Measurements from ENCODE around the gene PHF11.

The PHF11 gene

DNA sequence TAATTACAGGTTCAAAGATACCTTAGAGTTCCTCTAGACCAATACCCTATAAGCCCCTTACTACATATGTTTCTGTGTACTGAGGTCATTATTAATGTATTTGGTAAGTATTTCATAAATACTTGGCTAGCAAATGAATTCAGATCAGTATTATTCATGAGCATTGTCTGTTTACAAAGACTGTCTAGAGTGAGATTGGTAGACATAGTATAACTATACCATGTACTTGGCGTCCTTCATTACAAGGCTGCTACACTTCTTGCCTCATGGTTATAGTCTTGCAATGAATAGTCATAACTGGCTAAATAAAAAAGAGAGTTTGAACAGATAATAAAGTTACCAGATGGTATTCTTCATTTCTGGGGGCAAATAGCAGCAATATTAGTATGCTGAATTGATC is 39.6 kb upstream of the PHF11 start:
- no peak overlapping the region for H3K9ac ChIP-seq (ENCODE audit: low read depth, low read length, poor library complexity)
- no peak overlapping the region for H3K4me3 ChIP-seq (ENCODE audit: low read length in 2 of 2)
- H3K14ac ChIP-seq (ENCODE audit: low read length) = no peak overlapping the region
- H2AFZ ChIP-seq (ENCODE audit: low read length) = no peak overlapping the region
- no peak overlapping the region for H3K27ac ChIP-seq (replicated peaks; ENCODE audit: low read length)
- H3K4me2 ChIP-seq (ENCODE audit: insufficient read depth, low read length, poor library complexity, severe bottlenecking) = no peak overlapping the region
- H3K18ac ChIP-seq (ENCODE audit: low read length) = no peak overlapping the region
- no peak overlapping the region for H4K91ac ChIP-seq (ENCODE audit: low read depth, low read length, poor library complexity)
- no peak overlapping the region for H2BK15ac ChIP-seq (ENCODE audit: low read length)
- H2BK5ac ChIP-seq (ENCODE audit: low read length) = no peak overlapping the region
- no peak overlapping the region for H3K4ac ChIP-seq (ENCODE audit: low read length)
- H2BK12ac ChIP-seq (ENCODE audit: low read length) = no peak overlapping the region
- H3K23ac ChIP-seq (ENCODE audit: low read depth, low read length, poor library complexity) = no peak overlapping the region
- H3K9me3 ChIP-seq (replicated peaks in 1 of 2; ENCODE audit: control insufficient read depth in 2 of 2, insufficient read depth in 1 of 2, low read depth in 1 of 2, low read length in 2 of 2) = no peaks in the 10 kb centered on the region
- H4K8ac ChIP-seq (ENCODE audit: low read depth, low read length) = no peak overlapping the region
- no peaks in the 10 kb centered on the region for H3K4me1 ChIP-seq (ENCODE audit: control insufficient read depth in 2 of 2, insufficient read depth in 1 of 2, low read depth in 1 of 2, low read length in 2 of 2)
- no peak overlapping the region for H2AK5ac ChIP-seq (ENCODE audit: low read depth, low read length)
- no peaks in the 10 kb centered on the region for H3K27me3 ChIP-seq (ENCODE audit: control insufficient read depth in 3 of 3, insufficient read depth in 3 of 3, low read depth in 1 of 3, low read length in 3 of 3)
- H2BK120ac ChIP-seq (ENCODE audit: low read depth, low read length) = no peak overlapping the region
- peaks cover 0 to 7% of the 10 kb centered on the region in 2 donors for H3K36me3 ChIP-seq (replicated peaks in 1 of 2; ENCODE audit: control insufficient read depth in 2 of 2, insufficient read depth in 2 of 2, low read length in 2 of 2)
- WGBS, 2 donors (ENCODE audit: extremely low coverage in 2 of 2, insufficient read length in 2 of 2, insufficient replicate concordance in 1 of 2) = no CpG with 5 or more reads among the region's 1 CpG
- no peaks in the 10 kb centered on the region for H3K79me1 ChIP-seq (ENCODE audit: low read depth, low read length)
- DNase-seq (ENCODE audit: low spot score) = no peak

DNA sequence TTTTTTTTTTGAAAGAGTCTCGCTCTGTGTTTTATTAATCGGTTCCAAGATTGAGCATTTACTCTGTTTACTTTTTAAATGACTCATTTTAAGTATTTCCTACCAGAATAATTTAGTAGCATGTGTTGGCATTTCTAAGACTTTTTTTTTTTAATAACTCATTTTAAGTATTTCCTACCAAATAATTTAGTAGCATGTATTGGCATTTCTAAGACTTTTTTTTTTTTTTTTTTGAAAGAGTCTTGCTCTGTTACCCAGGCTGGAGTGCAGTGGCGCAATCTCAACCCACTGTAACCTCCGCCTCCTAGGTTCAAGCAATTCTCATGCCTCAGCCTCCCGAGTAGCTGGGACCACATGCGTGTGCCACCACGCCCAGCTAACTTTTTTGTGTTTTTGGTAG is 38.5 kb upstream of the PHF11 start:
- Histone ChIP-seq H3K27ac (replicated peaks; ENCODE audit: low read length) (no peak overlapping the region), H3K79me1 (ENCODE audit: low read depth, low read length) (no peaks in the 10 kb centered on the region), H2BK15ac (ENCODE audit: low read length) (no peak overlapping the region), H2BK120ac (ENCODE audit: low read depth, low read length) (no peak overlapping the region), H2AFZ (ENCODE audit: low read length) (no peak overlapping the region), H3K9me3 (replicated peaks in 1 of 2; ENCODE audit: control insufficient read depth in 2 of 2, insufficient read depth in 1 of 2, low read depth in 1 of 2, low read length in 2 of 2) (peaks cover 4 to 6% of the 10 kb centered on the region in 2 donors), H3K9ac (ENCODE audit: low read depth, low read length, poor library complexity) (no peak overlapping the region), H2BK12ac (ENCODE audit: low read length) (no peak overlapping the region), H3K4me1 (ENCODE audit: control insufficient read depth in 2 of 2, insufficient read depth in 1 of 2, low read depth in 1 of 2, low read length in 2 of 2) (no peaks in the 10 kb centered on the region), H4K91ac (ENCODE audit: low read depth, low read length, poor library complexity) (no peak overlapping the region), H2AK5ac (ENCODE audit: low read depth, low read length) (no peak overlapping the region), H3K27me3 (ENCODE audit: control insufficient read depth in 3 of 3, insufficient read depth in 3 of 3, low read depth in 1 of 3, low read length in 3 of 3) (no peaks in the 10 kb centered on the region), H3K18ac (ENCODE audit: low read length) (no peak overlapping the region), H3K36me3 (replicated peaks in 1 of 2; ENCODE audit: control insufficient read depth in 2 of 2, insufficient read depth in 2 of 2, low read length in 2 of 2) (peaks cover 5 to 17% of the 10 kb centered on the region in 2 donors), H3K4ac (ENCODE audit: low read length) (no peak overlapping the region), H4K8ac (ENCODE audit: low read depth, low read length) (no peak overlapping the region), H3K23ac (ENCODE audit: low read depth, low read length, poor library complexity) (no peak overlapping the region), H2BK5ac (ENCODE audit: low read length) (no peak overlapping the region), H3K14ac (ENCODE audit: low read length) (no peak overlapping the region), H3K4me3 (ENCODE audit: low read length in 2 of 2) (no peak overlapping the region), H3K4me2 (ENCODE audit: insufficient read depth, low read length, poor library complexity, severe bottlenecking) (no peak overlapping the region)
- no peak for DNase-seq (ENCODE audit: low spot score)
- WGBS, 2 donors (ENCODE audit: extremely low coverage in 2 of 2, insufficient read length in 2 of 2, insufficient replicate concordance in 1 of 2) = no CpG with 5 or more reads among the region's 7 CpGs

DNA sequence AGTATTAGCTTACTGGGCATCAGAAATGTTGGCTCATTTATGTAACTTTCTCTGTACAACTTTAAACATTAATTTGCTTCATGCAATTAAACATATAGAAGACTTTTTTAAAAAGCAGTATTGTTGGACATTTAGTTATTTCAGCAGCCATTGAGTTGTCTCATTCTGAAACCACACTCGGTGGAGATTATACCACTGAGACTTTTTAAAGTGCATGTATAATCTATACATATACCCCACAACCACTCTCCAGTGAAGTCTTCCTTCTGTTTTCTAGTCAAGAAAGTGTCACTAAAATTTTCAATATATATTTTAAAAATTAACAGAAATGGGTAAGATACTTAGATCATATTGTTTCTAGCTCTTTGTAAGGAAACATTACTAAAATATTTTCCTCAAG is 36.2 kb upstream of the PHF11 start:
- H3K9ac ChIP-seq (ENCODE audit: low read depth, low read length, poor library complexity) = no peak overlapping the region
- H3K4me3 ChIP-seq (ENCODE audit: low read length in 2 of 2) = no peak overlapping the region
- H3K18ac ChIP-seq (ENCODE audit: low read length) = no peak overlapping the region
- no peak overlapping the region for H4K91ac ChIP-seq (ENCODE audit: low read depth, low read length, poor library complexity)
- no peak overlapping the region for H3K4ac ChIP-seq (ENCODE audit: low read length)
- no peaks in the 10 kb centered on the region for H3K4me1 ChIP-seq (ENCODE audit: control insufficient read depth in 2 of 2, insufficient read depth in 1 of 2, low read depth in 1 of 2, low read length in 2 of 2)
- no peak overlapping the region for H4K8ac ChIP-seq (ENCODE audit: low read depth, low read length)
- H2AFZ ChIP-seq (ENCODE audit: low read length) = no peak overlapping the region
- H3K4me2 ChIP-seq (ENCODE audit: insufficient read depth, low read length, poor library complexity, severe bottlenecking) = no peak overlapping the region
- no peak for DNase-seq (ENCODE audit: low spot score)
- H2BK12ac ChIP-seq (ENCODE audit: low read length) = no peak overlapping the region
- H3K36me3 ChIP-seq (replicated peaks in 1 of 2; ENCODE audit: control insufficient read depth in 2 of 2, insufficient read depth in 2 of 2, low read length in 2 of 2) = peaks cover 5 to 37% of the 10 kb centered on the region in 2 donors
- H2BK120ac ChIP-seq (ENCODE audit: low read depth, low read length) = no peak overlapping the region
- no peaks in the 10 kb centered on the region for H3K79me1 ChIP-seq (ENCODE audit: low read depth, low read length)
- no peak overlapping the region for H2BK5ac ChIP-seq (ENCODE audit: low read length)
- WGBS, 2 donors (ENCODE audit: extremely low coverage in 2 of 2, insufficient read length in 2 of 2, insufficient replicate concordance in 1 of 2) = no CpG with 5 or more reads among the region's 1 CpG
- H2AK5ac ChIP-seq (ENCODE audit: low read depth, low read length) = no peak overlapping the region
- H3K14ac ChIP-seq (ENCODE audit: low read length) = no peak overlapping the region
- H3K27me3 ChIP-seq (ENCODE audit: control insufficient read depth in 3 of 3, insufficient read depth in 3 of 3, low read depth in 1 of 3, low read length in 3 of 3) = no peaks in the 10 kb centered on the region
- no peak overlapping the region for H2BK15ac ChIP-seq (ENCODE audit: low read length)
- no peak overlapping the region for H3K23ac ChIP-seq (ENCODE audit: low read depth, low read length, poor library complexity)
- H3K9me3 ChIP-seq (replicated peaks in 1 of 2; ENCODE audit: control insufficient read depth in 2 of 2, insufficient read depth in 1 of 2, low read depth in 1 of 2, low read length in 2 of 2) = peaks cover 8 to 24% of the 10 kb centered on the region in 2 donors
- H3K27ac ChIP-seq (replicated peaks; ENCODE audit: low read length) = no peak overlapping the region

DNA sequence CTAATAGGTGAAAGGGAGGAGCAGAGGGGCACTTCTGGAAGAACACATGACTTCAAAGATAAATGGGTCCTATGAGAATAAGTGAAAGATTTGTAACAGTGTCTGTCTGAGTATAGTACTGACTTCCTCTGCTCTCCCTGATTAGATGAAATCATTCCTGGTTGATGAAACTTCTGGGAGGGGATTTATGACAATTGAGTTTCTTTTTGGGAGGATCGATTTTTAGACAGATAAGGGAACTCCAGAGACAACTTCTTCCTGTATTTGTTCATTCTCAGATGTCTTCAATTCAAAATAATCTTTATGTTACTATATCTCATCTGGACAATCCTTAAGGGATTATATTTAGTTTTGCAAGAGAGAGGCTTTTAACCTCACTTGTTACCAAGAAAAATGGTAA is 31.7 kb upstream of the PHF11 start:
- H3K9me3 ChIP-seq (replicated peaks in 1 of 2; ENCODE audit: control insufficient read depth in 2 of 2, insufficient read depth in 1 of 2, low read depth in 1 of 2, low read length in 2 of 2) = peaks cover 8 to 24% of the 10 kb centered on the region in 2 donors
- H3K27ac ChIP-seq (replicated peaks; ENCODE audit: low read length) = no peak overlapping the region
- no CpG with 5 or more reads among the region's 1 CpG for WGBS, 2 donors (ENCODE audit: extremely low coverage in 2 of 2, insufficient read length in 2 of 2, insufficient replicate concordance in 1 of 2)
- H3K9ac ChIP-seq (ENCODE audit: low read depth, low read length, poor library complexity) = no peak overlapping the region
- H2AFZ ChIP-seq (ENCODE audit: low read length) = no peak overlapping the region
- no peak overlapping the region for H3K23ac ChIP-seq (ENCODE audit: low read depth, low read length, poor library complexity)
- no peak overlapping the region for H3K4me2 ChIP-seq (ENCODE audit: insufficient read depth, low read length, poor library complexity, severe bottlenecking)
- DNase-seq (ENCODE audit: low spot score) = no peak
- H3K18ac ChIP-seq (ENCODE audit: low read length) = no peak overlapping the region
- H2BK15ac ChIP-seq (ENCODE audit: low read length) = no peak overlapping the region
- no peak overlapping the region for H4K8ac ChIP-seq (ENCODE audit: low read depth, low read length)
- no peak overlapping the region for H2BK12ac ChIP-seq (ENCODE audit: low read length)
- H3K4me1 ChIP-seq (ENCODE audit: control insufficient read depth in 2 of 2, insufficient read depth in 1 of 2, low read depth in 1 of 2, low read length in 2 of 2) = no peaks in the 10 kb centered on the region
- no peak overlapping the region for H3K14ac ChIP-seq (ENCODE audit: low read length)
- H3K27me3 ChIP-seq (ENCODE audit: control insufficient read depth in 3 of 3, insufficient read depth in 3 of 3, low read depth in 1 of 3, low read length in 3 of 3) = no peaks in the 10 kb centered on the region
- H3K4me3 ChIP-seq (ENCODE audit: low read length in 2 of 2) = no peak overlapping the region
- H2BK120ac ChIP-seq (ENCODE audit: low read depth, low read length) = no peak overlapping the region
- no peak overlapping the region for H3K4ac ChIP-seq (ENCODE audit: low read length)
- no peak overlapping the region for H4K91ac ChIP-seq (ENCODE audit: low read depth, low read length, poor library complexity)
- H3K79me1 ChIP-seq (ENCODE audit: low read depth, low read length) = no peaks in the 10 kb centered on the region
- H2AK5ac ChIP-seq (ENCODE audit: low read depth, low read length) = no peak overlapping the region
- no peak overlapping the region for H2BK5ac ChIP-seq (ENCODE audit: low read length)
- peaks cover 5 to 42% of the 10 kb centered on the region in 2 donors for H3K36me3 ChIP-seq (replicated peaks in 1 of 2; ENCODE audit: control insufficient read depth in 2 of 2, insufficient read depth in 2 of 2, low read length in 2 of 2)
